HepG2 (cell line): Measurements from ENCODE around the gene CHKA. TPM values are rescaled to one million over a fixed set of nuclear protein-coding genes. Genes with fewer than 3 reads are reported as not detected.

ENCODE experiments used
- ARID2 ChIP-seq: sonication (generic); formaldehyde crosslinking; IDR thresholded peaks from 2 replicates; pipeline ENCODE4 v1.8.1; 2022; ENCODE audit warnings: mild to moderate bottlenecking, missing genetic modification reagents, borderline replicate concordance
- CREB1 ChIP-seq, 2 experiments: fragments of 450-650 bp in 1 of 2; IDR thresholded peaks; 2 replicates each; pipeline ENCODE4 v1.6.1; 2016 to 2017; ENCODE audit warnings: control low read depth in 1 of 2, mild to moderate bottlenecking in 1 of 2, missing compliant biosample characterization in 1 of 2, missing genetic modification characterization in 1 of 2
- GTF2F1 ChIP-seq: fragments of 150-350 bp; IDR thresholded peaks from 2 replicates; pipeline ENCODE4 v1.6.1; 2014; ENCODE audit warnings: low read length
- IRF2 ChIP-seq: IDR thresholded peaks from 2 replicates; pipeline ENCODE4 v1.6.1; 2018; ENCODE audit warnings: missing genetic modification reagents, missing compliant biosample characterization
- KAT2B ChIP-seq: fragments of 150-350 bp; IDR thresholded peaks from 2 replicates; pipeline ENCODE4 v1.6.1; 2014; ENCODE audit warnings: low read depth, low read length, borderline replicate concordance
- KDM5B ChIP-seq: sonication (generic); formaldehyde crosslinking; IDR thresholded peaks from 2 replicates; pipeline ENCODE4 v1.4.0; 2020; ENCODE audit warnings: missing genetic modification reagents, mild to moderate bottlenecking, borderline replicate concordance
- MYNN ChIP-seq: sonication (generic); formaldehyde crosslinking; IDR thresholded peaks from 2 replicates; pipeline ENCODE4 v1.4.0; 2020; ENCODE audit warnings: mild to moderate bottlenecking, low read depth, missing genetic modification reagents
- NCOA5 ChIP-seq: sonication (generic); formaldehyde crosslinking; IDR thresholded peaks from 2 replicates; pipeline ENCODE4 v1.4.0; 2020; ENCODE audit warnings: missing genetic modification reagents
- RARA ChIP-seq: IDR thresholded peaks from 2 replicates; pipeline ENCODE4 v1.6.1; 2016; ENCODE audit warnings: missing genetic modification reagents, missing compliant biosample characterization
- RBFOX2 ChIP-seq: fragments of 200-400 bp; formaldehyde crosslinking; IDR thresholded peaks from 2 replicates; pipeline ENCODE4 v1.6.1; 2017; ENCODE audit warnings: low read depth, mild to moderate bottlenecking, low read length
- SNAI1 ChIP-seq: sonication (generic); formaldehyde crosslinking; IDR thresholded peaks from 2 replicates; pipeline ENCODE4 v1.5.0; 2020; ENCODE audit warnings: mild to moderate bottlenecking, missing genetic modification reagents, borderline replicate concordance
- SOX5 ChIP-seq: IDR thresholded peaks from 2 replicates; pipeline ENCODE4 v1.6.1; 2016; ENCODE audit warnings: borderline replicate concordance
- SP1 ChIP-seq, 2 experiments: fragments of 450-650 bp in 1 of 2; sonication (generic) in 1 of 2; formaldehyde crosslinking in 1 of 2; IDR thresholded peaks; 2 replicates each; pipeline versions ENCODE4 v1.4.0 to v1.6.1; 2016 to 2020; ENCODE audit warnings: missing genetic modification reagents in 1 of 2
- STAT5B ChIP-seq: sonication (generic); formaldehyde crosslinking; IDR thresholded peaks from 2 replicates; pipeline ENCODE4 v1.4.0; 2020; ENCODE audit warnings: missing genetic modification reagents
- TAF1 ChIP-seq: sonication (generic); formaldehyde crosslinking; IDR thresholded peaks from 2 replicates; pipeline ENCODE4 v1.4.0; 2020; ENCODE audit warnings: missing genetic modification reagents
- TIGD3 ChIP-seq: sonication (generic); formaldehyde crosslinking; IDR thresholded peaks from 2 replicates; pipeline ENCODE4 v1.5.1; 2020; ENCODE audit warnings: mild to moderate bottlenecking, missing genetic modification reagents, borderline replicate concordance
- ZNF451 ChIP-seq: sonication (generic); formaldehyde crosslinking; IDR thresholded peaks from 2 replicates; pipeline ENCODE4 v1.5.0; 2020; ENCODE audit warnings: mild to moderate bottlenecking, missing genetic modification reagents
- ZNF556 ChIP-seq: sonication (generic); formaldehyde crosslinking; IDR thresholded peaks from 2 replicates; pipeline ENCODE4 v1.4.0; 2020; ENCODE audit warnings: mild to moderate bottlenecking, missing genetic modification reagents, borderline replicate concordance
- ZNF670 ChIP-seq: sonication (generic); formaldehyde crosslinking; IDR thresholded peaks from 2 replicates; pipeline ENCODE4 v1.8.0; 2022; ENCODE audit warnings: mild to moderate bottlenecking, missing genetic modification reagents, borderline replicate concordance
- ZNF691 ChIP-seq: sonication (generic); formaldehyde crosslinking; IDR thresholded peaks from 2 replicates; pipeline ENCODE4 v1.4.0; 2020; ENCODE audit warnings: missing genetic modification reagents, low read depth, mild to moderate bottlenecking, borderline replicate concordance
- ZNF737 ChIP-seq: sonication (generic); formaldehyde crosslinking; IDR thresholded peaks from 2 replicates; pipeline ENCODE4 v1.5.0; 2020; ENCODE audit warnings: missing genetic modification reagents, mild to moderate bottlenecking, borderline replicate concordance
- ZNF841 ChIP-seq: sonication (generic); formaldehyde crosslinking; IDR thresholded peaks from 2 replicates; pipeline ENCODE4 v1.8.1; 2023; ENCODE audit warnings: missing genetic modification reagents, borderline replicate concordance
- polyA plus RNA-seq, 8 experiments: library from polyadenylated mRNA; depleted of rRNA in 3 of 8; stranded (reverse) in 7 of 8; unstranded in 1 of 8; fragments of >200 nt; fragmentation: Illumina TruSeq in 4 of 8; extraction: Trizol in 4 of 8; gene quantifications; 2 replicates each; pipeline versions ENCODE4 v1.2.1 to v1.2.3, GENCODE V29; 2011 to 2016; ENCODE audit warnings: low read depth in 4 of 8, missing spikeins in 1 of 8, mixed read lengths in 1 of 8; ENCODE audit not compliant: insufficient read depth in 1 of 8
- total RNA-seq, 5 experiments: library from RNA; depleted of rRNA; stranded (reverse); fragments of >200 nt; fragmentation: Illumina TruSeq; extraction: Trizol; gene quantifications; 2 replicates each; pipeline ENCODE4 v1.2.3, GENCODE V29; 2016; ENCODE audit warnings: low read depth in 1 of 5
- TF ChIP-seq, protein P1 (sequence below): IDR thresholded peaks from 2 replicates; pipeline ENCODE4 v1.6.1; 2012; ENCODE audit warnings: low read depth, low read length, improper control_type of control experiment
- TF ChIP-seq, protein P2 (sequence below): sonication (generic); formaldehyde crosslinking; IDR thresholded peaks from 2 replicates; pipeline ENCODE4 v1.5.0; 2020; ENCODE audit warnings: mild to moderate bottlenecking, missing genetic modification reagents

The CHKA gene
- total and polyA plus RNA-seq, 2 of the 13 experiments (the other 11 are each of a cell fraction or from before 2014, with no cell fraction given), result 71.6 to 92.7 TPM

- 0 out of 2 replicates have a peak, but pooled peaks have one; percentile 42 for TF ChIP-seq RBFOX2
- 0 out of 2 replicates have a peak, but pooled peaks have one; percentile 42 for TF ChIP-seq GTF2F1
- no peak for TF ChIP-seq ARID2 (CRISPR knock-in tag)
- TF ChIP-seq ZNF691 (CRISPR knock-in tag), result peak; percentile 86; the same call in 1 of the 2 replicates
- no peak for TF ChIP-seq ZNF841 (CRISPR knock-in tag)
- TF ChIP-seq KAT2B, result no peak
- TF ChIP-seq NCOA5, result no peak
- TF ChIP-seq RARA (CRISPR knock-in tag), result peak; percentile 93
- TF ChIP-seq, protein P1, sequence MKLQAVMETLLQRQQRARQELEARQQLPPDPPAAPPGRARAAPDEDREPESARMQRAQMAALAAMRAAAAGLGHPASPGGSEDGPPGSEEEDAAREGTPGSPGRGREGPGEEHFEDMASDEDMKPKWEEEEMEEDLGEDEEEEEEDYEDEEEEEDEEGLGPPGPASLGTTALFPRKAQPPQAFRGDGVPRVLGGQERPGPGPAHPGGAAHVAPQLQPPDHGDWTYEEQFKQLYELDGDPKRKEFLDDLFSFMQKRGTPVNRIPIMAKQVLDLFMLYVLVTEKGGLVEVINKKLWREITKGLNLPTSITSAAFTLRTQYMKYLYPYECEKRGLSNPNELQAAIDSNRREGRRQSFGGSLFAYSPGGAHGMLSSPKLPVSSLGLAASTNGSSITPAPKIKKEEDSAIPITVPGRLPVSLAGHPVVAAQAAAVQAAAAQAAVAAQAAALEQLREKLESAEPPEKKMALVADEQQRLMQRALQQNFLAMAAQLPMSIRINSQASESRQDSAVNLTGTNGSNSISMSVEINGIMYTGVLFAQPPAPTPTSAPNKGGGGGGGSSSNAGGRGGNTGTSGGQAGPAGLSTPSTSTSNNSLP, result no peak
- TF ChIP-seq MYNN, result no peak
- TF ChIP-seq, protein P2, sequence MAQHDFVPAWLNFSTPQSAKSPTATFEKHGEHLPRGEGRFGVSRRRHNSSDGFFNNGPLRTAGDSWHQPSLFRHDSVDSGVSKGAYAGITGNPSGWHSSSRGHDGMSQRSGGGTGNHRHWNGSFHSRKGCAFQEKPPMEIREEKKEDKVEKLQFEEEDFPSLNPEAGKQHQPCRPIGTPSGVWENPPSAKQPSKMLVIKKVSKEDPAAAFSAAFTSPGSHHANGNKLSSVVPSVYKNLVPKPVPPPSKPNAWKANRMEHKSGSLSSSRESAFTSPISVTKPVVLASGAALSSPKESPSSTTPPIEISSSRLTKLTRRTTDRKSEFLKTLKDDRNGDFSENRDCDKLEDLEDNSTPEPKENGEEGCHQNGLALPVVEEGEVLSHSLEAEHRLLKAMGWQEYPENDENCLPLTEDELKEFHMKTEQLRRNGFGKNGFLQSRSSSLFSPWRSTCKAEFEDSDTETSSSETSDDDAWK (CRISPR knock-in tag), result no peak
- peak; percentile 82 for TF ChIP-seq TAF1 (CRISPR knock-in tag)
- no peak for TF ChIP-seq CREB1 (IDR thresholded peaks at IDR 0.05)
- no peak for TF ChIP-seq CREB1 (CRISPR knock-in tag; IDR thresholded peaks at IDR 0.05)
- peak; percentile 69; the same call in 1 of the 2 replicates for TF ChIP-seq SNAI1 (CRISPR knock-in tag)
- TF ChIP-seq ZNF556, result peak; percentile 50; the same call in 1 of the 2 replicates
- TF ChIP-seq ZNF737 (CRISPR knock-in tag), result no peak
- peak; percentile 75; the same call in 1 of the 2 replicates for TF ChIP-seq ZNF670 (CRISPR knock-in tag)
- TF ChIP-seq SP1 (IDR thresholded peaks at IDR 0.05), result no peak
- TF ChIP-seq SP1 (CRISPR knock-in tag; IDR thresholded peaks at IDR 0.05), result peak; percentile 70
- TF ChIP-seq STAT5B, result no peak
- TF ChIP-seq IRF2 (CRISPR knock-in tag), result peak; percentile 89
- peak; percentile 90; the same call in 1 of the 2 replicates for TF ChIP-seq ZNF451 (CRISPR knock-in tag)
- TF ChIP-seq TIGD3 (CRISPR knock-in tag), result no peak
- TF ChIP-seq KDM5B (CRISPR knock-in tag), result peak; percentile 90
- TF ChIP-seq SOX5 (CRISPR knock-in tag), result peak; percentile 83; the same call in 1 of the 2 replicates
Measured at GRCh38 chr11:68146704-68147474, 25.7 kb upstream of the CHKA start (continued).
